T-helper 1 cell treated with Interleukin-12 subunit alpha and Interleukin-12 subunit beta and Interleukin-4 antibody, amounts not matched to agents 30 μg/mL and 1 μg/mL, for 36 hours (primary cell): ENCODE data around the gene LPCAT1.

ENCODE experiments used
- H3K27ac Mint-ChIP-seq: one replicate; pipeline ENCODE4 v1.8.0; 2021; ENCODE audit warnings: mild to moderate bottlenecking, mixed read lengths
- H3K27me3 Mint-ChIP-seq: one replicate; pipeline ENCODE4 v1.8.0; 2021; ENCODE audit warnings: low read depth, mixed read lengths
- H3K36me3 Mint-ChIP-seq: one replicate; pipeline ENCODE4 v1.8.0; 2021; ENCODE audit warnings: low read depth, mixed read lengths
- H3K4me1 Mint-ChIP-seq: one replicate; pipeline ENCODE4 v1.8.0; 2021; ENCODE audit warnings: low read depth, mixed read lengths
- H3K4me3 Mint-ChIP-seq: one replicate; pipeline ENCODE4 v1.8.0; 2021; ENCODE audit warnings: mild to moderate bottlenecking, moderate library complexity, mixed read lengths
- H3K9me3 Mint-ChIP-seq: one replicate; pipeline ENCODE4 v1.8.0; 2021; ENCODE audit warnings: mixed read lengths

LPCAT1 gene

GRCh38 chr5:1412621-1413020 is 111.1 kb downstream of the LPCAT1 start:
- no peaks in the 10 kb centered on the region for H3K36me3 Mint-ChIP-seq
- H3K27ac Mint-ChIP-seq: no peak overlapping the region
- H3K27me3 Mint-ChIP-seq: no peaks in the 10 kb centered on the region
- H3K9me3 Mint-ChIP-seq: no peaks in the 10 kb centered on the region
- H3K4me1 Mint-ChIP-seq: no peaks in the 10 kb centered on the region
- no peak overlapping the region for H3K4me3 Mint-ChIP-seq

- H3K4me1 Mint-ChIP-seq: no peaks in the 10 kb centered on the region
- H3K9me3 Mint-ChIP-seq: no peaks in the 10 kb centered on the region
- H3K4me3 Mint-ChIP-seq: no peak overlapping the region
- no peak overlapping the region for H3K27ac Mint-ChIP-seq
- no peaks in the 10 kb centered on the region for H3K36me3 Mint-ChIP-seq
- H3K27me3 Mint-ChIP-seq: no peaks in the 10 kb centered on the region
These were observed 111.6 kb downstream of the LPCAT1 start for GRCh38 chr5:1412163-1412562.
